ENCODE results near the gene SH2B2. TPM values are rescaled to one million over a fixed set of nuclear protein-coding genes. Genes with fewer than 3 reads are reported as not detected.
A peak's percentile ranks its signal among the peaks of the same experiment; 100 is the strongest.

Gene SH2B2
- total RNA-seq, 4 donors from 2014 or later, result 2.4 to 10.8 (median 7.6) TPM

- Histone ChIP-seq H3K27me3 (no peaks in the 10 kb centered on the region), H3K4me1 (peaks cover 0 to 7% (median 2%) of the 10 kb centered on the region in 4 donors), H3K4me3 (no peak overlapping the region), H3K9me3 (no peaks in the 10 kb centered on the region), H3K36me3 (peaks cover 0 to 21% (median 0%) of the 10 kb centered on the region in 3 donors), H3K27ac (no peak overlapping the region)
- 43 to 48% methylated on average over 20 to 21 of the region's 21 CpGs for WGBS, 2 donors
- peak; percentile 67 to 84 for DNase-seq (ENCODE audit: low spot score in 2 of 2)
- TF ChIP-seq POLR2A (IDR thresholded peaks at IDR 0.05) (no peak), CTCF (IDR thresholded peaks at IDR 0.05) (peak; percentile 78 to 95 (median 89)), EP300 (IDR thresholded peaks at IDR 0.05) (no peak)
These were observed 14.4 kb upstream of the SH2B2 start for GRCh38 chr7:102272075-102272916.

GRCh38 chr7:102272917-102273748 is 13.5 kb upstream of the SH2B2 start:
- H3K4me3 ChIP-seq, result no peak overlapping the region
- TF ChIP-seq CTCF (IDR thresholded peaks at IDR 0.05) (no peak), POLR2A (IDR thresholded peaks at IDR 0.05) (no peak), EP300 (IDR thresholded peaks at IDR 0.05) (no peak)
- DNase-seq (ENCODE audit: low spot score in 2 of 2), result no peak
- H3K27me3 ChIP-seq, result no peaks in the 10 kb centered on the region
- no peaks in the 10 kb centered on the region for H3K9me3 ChIP-seq
- peaks cover 0 to 7% (median 2%) of the 10 kb centered on the region in 4 donors for H3K4me1 ChIP-seq
- H3K36me3 ChIP-seq, result peaks cover 0 to 24% (median 0%) of the 10 kb centered on the region in 3 donors
- 78 to 90% methylated on average over 14 to 16 of the region's 16 CpGs for WGBS, 2 donors
- no peak overlapping the region for H3K27ac ChIP-seq

DNA sequence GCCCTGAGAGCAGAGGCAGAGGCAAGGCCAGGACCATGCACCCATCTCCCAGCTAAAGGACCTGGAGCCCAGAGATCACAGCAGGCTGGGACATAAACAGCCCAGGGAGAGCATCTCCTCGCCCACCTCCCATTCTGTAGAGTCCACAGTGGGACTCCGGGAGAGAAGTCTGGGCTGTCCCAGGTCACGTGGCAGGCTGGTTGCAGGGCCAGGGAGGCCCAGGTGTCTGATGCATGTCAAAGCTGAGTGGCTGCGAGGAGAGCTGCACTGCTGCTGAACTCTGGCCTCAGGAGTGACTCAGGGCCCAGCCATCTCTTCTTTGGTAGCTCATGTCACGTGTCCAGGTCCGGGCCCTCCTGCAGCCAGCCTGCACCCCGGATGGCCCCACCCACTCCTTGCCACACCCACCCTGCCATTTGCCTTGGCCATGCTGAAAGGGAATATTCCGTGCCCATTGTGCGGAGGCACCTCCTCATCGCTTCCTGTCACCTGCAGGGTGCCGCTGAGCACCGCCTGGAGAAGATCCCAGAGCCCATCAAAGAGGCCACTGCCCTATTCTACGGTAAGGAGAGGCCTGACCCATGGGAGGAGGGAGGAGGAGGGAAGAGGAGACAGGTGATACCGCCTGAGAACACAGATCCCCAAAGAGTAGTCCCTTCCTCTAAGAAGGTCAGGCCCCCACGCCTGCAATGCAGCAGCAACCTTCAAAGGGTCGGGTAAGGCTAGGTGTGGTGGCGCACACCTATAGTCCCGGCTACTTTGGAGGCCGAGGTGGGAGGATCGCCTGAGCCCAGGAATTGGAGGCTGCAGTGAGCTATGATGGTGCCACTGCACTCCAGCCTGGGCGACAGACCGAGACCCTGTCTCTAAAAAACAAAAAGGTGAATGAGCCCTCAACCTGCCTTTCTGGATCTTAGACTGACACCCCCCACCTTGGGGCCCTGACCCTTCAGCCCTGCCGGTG is 12.6 kb upstream of the SH2B2 start:
- Histone ChIP-seq H3K9me3 (no peaks in the 10 kb centered on the region), H3K36me3 (peaks cover 0 to 24% (median 0%) of the 10 kb centered on the region in 3 donors), H3K27me3 (no peaks in the 10 kb centered on the region), H3K4me1 (peaks cover 0 to 7% (median 2%) of the 10 kb centered on the region in 4 donors), H3K27ac (no peak overlapping the region), H3K4me3 (no peak overlapping the region)
- TF ChIP-seq EP300 (IDR thresholded peaks at IDR 0.05) (no peak), POLR2A (IDR thresholded peaks at IDR 0.05) (no peak), CTCF (IDR thresholded peaks at IDR 0.05) (no peak)
- 71 to 86% methylated on average over 22 to 23 of the region's 23 CpGs for WGBS, 2 donors
- no peak for DNase-seq (ENCODE audit: low spot score in 2 of 2)

DNA sequence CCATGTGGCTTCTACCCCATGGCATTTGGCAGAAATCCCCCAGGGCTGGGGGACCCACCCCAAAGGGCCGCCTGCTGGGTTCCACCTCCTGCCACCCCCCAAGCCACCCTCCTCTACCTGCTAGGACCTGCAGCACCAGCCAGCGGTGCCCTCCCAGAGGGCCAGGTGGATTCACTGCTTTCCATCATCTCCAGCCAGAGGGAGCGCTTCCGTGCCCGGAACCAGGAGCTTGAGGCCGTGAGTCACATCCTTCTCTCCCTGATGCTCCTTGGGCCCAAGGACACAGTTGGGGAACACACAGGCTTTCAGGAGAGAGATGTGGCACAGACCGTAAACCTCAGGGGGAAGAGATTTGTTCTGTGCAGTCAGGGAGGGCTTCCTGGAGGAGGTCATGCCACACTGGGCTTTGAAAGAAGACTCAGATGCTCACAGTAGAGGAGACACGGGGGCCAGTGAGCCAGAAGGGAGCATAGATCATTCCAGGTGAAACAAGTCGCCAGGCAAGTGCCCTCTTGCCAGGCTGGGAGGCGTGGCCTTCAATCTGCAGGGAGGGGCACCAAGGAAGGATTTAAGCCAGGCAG is 11.5 kb upstream of the SH2B2 start:
- TF ChIP-seq POLR2A (IDR thresholded peaks at IDR 0.05), result no peak
- WGBS, 2 donors, result 88 to 98% methylated on average over 10 of the region's 10 CpGs
- no peak overlapping the region for H3K4me3 ChIP-seq
- peaks cover 0 to 24% (median 0%) of the 10 kb centered on the region in 3 donors for H3K36me3 ChIP-seq
- H3K9me3 ChIP-seq, result no peaks in the 10 kb centered on the region
- no peak overlapping the region for H3K27ac ChIP-seq
- H3K4me1 ChIP-seq, result peaks cover 0 to 14% (median 4%) of the 10 kb centered on the region in 4 donors
- DNase-seq (ENCODE audit: low spot score in 2 of 2), result no peak
- H3K27me3 ChIP-seq, result no peaks in the 10 kb centered on the region

Data from tibial nerve (tissue), 4 donors.